DND-41 (cell line): Measurements from ENCODE around the gene CTRL.

Experiments
- CTCF ChIP-seq: IDR thresholded peaks from 2 replicates; pipeline ENCODE4 v1.5.1; 2012; ENCODE audit warnings: borderline replicate concordance, low read length, moderate library complexity, mild to moderate bottlenecking; ENCODE audit not compliant: poor library complexity, severe bottlenecking; ENCODE audit errors: extremely low read depth
- EZH2 ChIP-seq: IDR thresholded peaks from 3 replicates; pipeline ENCODE4 v1.6.1; 2012; ENCODE audit warnings: borderline replicate concordance, low read depth, mild to moderate bottlenecking, moderate library complexity, low read length, inconsistent platforms; ENCODE audit not compliant: severe bottlenecking

- TF ChIP-seq CTCF (no peak), EZH2 (no peak)
Observed at GRCh38 chr16:67940446-67941089, 8.9 kb upstream of the CTRL start.
